Stimulated activated CD4-positive, alpha-beta T cell treated with anti-CD3 and anti-CD28 coated beads, TNF-alpha, amount 100 ng/mL, for 48 hours (primary cell): Measurements from ENCODE around the gene ZBTB32.
"Not testable (repeated sequence)": the region's sequence is repeated elsewhere in the genome, so short reads cannot be mapped to it uniquely, and the experiment has no call there.

Experiments used
- DNase-seq, 3 donors: peaks; one replicate each; pipeline ENCODE4 v3.0.0-alpha.2; 2020; ENCODE audit warnings: low read depth in 3 of 3

Gene ZBTB32

GRCh38 chr19:35720163-35720524 lies 15.8 kb downstream of the ZBTB32 start:
- DNase-seq, result no peak

DNA sequence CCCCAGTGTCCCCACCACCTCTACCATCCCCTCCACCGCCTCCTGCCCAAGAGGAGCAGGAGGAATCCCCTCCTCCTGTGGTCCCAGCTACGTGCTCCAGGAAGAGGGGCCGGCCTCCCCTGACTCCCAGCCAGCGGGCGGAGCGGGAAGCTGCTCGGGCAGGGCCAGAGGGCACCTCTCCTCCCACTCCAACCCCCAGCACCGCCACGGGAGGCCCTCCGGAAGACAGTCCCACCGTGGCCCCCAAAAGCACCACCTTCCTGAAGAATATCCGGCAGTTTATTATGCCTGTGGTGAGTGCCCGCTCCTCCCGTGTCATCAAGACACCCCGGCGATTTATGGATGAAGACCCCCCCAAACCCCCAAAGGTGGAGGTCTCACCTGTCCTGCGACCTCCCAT lies 16.3 kb downstream of the ZBTB32 start:
- no peak for DNase-seq

GRCh38 chr19:35721374-35721773 lies 17.0 kb downstream of the ZBTB32 start:
- no peak for DNase-seq

DNA sequence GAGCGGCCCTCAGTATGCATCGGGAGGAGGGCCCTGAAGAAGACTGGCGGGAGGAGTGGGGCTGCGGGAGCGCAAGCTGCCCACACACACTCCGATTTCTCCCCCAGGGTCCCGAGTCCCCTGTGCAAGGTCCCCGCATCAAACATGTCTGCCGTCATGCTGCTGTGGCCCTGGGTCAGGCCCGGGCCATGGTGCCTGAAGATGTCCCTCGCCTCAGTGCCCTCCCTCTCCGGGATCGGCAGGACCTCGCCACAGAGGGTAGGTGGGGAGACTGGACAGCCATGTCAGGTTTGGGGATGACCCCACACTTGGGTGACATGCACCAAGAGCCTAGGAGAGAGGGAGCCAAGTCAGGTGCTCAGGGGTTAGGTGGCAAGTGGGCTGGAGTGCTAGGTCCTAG lies 18.1 kb downstream of the ZBTB32 start:
- DNase-seq, result no peak

DNA sequence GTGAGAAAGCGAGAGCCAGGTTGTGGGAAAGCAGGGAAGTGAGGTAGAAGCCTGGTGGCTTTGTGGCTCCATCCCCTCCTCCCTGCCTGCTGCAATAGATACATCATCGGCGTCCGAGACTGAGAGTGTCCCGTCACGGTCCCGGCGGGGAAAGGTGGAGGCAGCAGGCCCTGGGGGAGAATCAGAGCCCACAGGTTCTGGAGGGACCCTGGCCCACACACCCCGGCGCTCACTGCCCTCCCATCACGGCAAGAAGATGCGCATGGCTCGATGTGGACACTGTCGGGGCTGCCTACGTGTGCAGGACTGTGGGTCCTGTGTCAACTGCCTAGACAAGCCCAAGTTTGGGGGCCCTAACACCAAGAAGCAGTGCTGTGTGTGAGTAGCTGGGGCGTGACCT lies 18.5 kb downstream of the ZBTB32 start:
- no peak for DNase-seq

DNA sequence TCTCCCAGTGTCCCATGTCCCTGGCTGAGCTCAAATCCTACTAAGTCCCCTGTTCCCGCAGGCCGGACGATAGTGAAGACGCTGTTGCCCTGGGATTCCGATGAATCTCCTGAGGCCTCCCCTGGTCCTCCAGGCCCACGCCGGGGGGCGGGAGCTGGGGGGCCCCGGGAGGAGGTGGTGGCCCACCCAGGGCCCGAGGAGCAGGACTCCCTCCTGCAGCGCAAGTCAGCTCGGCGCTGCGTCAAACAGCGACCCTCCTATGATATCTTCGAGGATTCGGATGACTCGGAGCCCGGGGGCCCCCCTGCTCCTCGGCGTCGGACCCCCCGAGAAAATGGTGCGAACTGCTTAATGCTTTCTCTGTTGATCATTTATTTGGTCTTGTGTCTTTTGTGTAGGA lies 19.3 kb downstream of the ZBTB32 start:
- DNase-seq, result no peak

DNA sequence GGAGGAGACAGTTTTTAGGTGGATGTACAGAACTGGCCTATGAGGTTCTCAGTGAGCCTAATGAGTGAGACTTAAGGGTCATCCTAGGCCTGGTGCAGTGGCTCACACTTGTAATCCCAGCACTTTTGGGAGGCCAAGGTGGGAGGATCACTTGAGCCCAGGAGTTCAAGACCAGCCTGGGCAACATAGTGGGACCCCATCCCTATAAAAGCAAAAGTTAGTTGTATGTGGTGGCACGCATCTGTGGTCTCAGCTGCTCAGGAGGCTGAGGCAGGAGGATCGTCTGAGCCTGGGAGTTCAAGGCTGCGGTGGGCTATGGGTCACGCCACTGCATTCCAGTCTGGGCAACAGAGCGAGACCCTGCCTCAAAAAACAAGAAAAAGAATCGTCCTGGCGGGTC lies 19.8 kb downstream of the ZBTB32 start:
- DNase-seq, result not testable (repeated sequence)

GRCh38 chr19:35724560-35724959 lies 20.2 kb downstream of the ZBTB32 start:
- DNase-seq, result no peak

GRCh38 chr19:35725216-35725861 lies 21.0 kb downstream of the ZBTB32 start:
- DNase-seq, result no peak

DNA sequence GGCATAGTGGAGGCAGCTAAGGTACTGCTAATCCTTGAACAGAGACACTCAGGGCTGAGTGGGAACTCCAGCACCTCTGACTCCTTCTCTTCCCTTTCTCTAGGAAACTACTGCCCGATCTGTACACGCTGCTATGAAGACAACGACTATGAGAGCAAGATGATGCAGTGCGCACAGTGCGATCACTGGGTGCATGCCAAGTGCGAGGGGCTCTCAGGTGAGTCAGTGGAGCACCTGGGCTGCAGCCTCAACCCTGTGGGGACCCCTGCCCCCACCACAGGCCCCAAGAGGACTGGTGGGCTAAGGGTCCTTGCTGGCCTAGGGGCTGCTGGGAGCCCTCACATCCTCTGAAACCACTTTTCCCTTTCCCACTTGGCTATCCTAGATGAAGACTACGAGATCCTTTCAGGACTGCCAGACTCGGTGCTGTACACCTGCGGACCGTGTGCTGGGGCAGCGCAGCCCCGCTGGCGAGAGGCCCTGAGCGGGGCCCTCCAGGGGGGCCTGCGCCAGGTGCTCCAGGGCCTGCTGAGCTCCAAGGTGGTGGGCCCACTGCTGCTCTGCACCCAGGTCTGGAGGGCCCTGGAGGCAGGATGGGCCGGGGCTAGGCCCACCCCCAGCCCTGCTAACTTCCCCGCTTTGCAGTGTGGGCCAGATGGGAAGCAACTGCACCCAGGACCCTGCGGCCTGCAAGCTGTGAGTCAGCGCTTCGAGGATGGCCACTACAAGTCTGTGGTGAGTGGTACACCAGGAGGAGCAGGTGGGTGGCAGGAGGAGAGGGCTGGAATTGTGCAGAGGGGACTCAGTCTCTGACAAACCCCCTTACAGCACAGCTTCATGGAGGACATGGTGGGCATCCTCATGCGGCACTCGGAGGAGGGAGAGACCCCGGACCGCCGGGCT lies 22.9 kb downstream of the ZBTB32 start:
- DNase-seq, result no peak

DNA sequence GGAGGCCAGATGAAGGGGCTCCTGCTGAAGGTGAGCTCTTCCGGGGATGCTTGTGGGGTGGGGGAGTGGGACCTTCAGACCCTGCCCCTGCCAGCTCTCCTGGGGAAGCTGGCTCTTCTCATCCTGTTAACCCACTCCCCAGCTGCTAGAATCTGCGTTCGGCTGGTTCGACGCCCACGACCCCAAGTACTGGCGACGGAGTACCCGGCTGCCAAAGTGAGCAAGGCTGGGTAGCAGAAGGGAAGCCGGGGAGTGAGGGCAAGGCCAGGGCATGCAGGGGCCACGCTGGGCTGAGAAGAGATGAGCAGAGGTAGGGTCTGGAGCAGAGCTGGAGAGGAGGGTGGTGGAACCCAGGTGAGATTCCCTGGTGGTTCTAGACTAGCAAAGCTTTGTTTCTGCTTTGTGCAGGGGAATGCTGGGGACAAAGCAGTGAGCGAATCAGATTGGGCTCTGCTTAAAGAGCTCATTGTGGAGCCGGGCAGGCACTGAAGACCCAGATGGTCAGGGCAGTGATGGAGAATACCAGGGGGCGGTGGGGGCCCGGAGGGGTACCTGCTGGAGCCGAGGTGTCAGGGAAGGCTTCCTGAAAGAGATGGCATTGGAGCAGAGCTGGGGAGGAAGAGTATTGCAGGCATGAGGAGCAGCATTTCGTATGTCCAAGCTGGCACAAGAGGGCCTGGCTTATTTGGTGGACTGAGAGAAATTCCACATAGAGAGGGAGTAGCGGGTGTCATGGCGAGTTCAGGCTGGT lies 23.8 kb downstream of the ZBTB32 start:
- DNase-seq, result no peak

- no peak for DNase-seq
Observed at GRCh38 chr19:35729021-35729420, 24.7 kb downstream of the ZBTB32 start.

DNA sequence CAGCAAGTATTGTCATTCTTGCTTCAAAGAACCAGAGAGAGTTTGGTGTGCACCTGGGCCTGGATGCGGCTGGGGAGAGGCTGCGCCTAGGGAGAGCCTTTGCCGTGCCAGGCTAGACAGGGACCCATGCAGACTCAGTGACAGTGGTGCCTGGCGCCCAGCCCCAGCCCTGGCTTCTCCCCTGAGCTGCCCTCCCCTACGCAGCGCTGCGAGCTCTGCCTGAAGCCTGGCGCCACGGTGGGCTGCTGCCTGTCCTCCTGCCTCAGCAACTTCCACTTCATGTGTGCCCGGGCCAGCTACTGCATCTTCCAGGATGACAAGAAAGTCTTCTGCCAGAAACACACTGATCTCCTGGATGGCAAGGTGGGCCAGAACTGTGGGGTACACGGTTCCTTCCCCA lies 25.4 kb downstream of the ZBTB32 start:
- DNase-seq, result no peak

- DNase-seq, result no peak
Observed at GRCh38 chr19:35730326-35730725, 26.0 kb downstream of the ZBTB32 start.

- no peak for DNase-seq
Observed at GRCh38 chr19:35731353-35731752, 27.0 kb downstream of the ZBTB32 start.

DNA sequence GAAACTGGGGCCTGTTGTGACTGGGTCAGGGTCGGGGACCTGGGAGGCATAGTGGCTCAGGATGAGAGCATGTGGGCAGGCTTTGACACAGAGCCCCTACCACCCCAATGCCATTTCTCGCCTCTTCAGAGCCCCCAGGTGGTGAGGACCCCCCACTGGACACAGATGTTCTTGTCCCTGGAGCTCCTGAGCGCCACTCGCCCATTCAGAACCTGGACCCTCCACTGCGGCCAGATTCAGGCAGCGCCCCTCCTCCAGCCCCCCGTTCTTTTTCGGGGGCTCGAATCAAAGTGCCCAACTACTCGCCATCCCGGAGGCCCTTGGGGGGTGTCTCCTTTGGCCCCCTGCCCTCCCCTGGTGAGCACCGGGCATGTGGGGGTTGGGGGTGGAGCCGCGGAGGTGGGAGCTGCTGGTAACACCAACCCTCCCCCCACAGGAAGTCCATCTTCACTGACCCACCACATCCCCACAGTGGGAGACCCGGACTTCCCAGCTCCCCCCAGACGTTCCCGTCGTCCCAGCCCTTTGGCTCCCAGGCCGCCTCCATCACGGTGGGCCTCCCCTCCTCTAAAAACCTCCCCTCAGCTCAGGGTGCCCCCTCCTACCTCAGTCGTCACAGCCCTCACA lies 27.5 kb downstream of the ZBTB32 start:
- DNase-seq, result no peak

DNA sequence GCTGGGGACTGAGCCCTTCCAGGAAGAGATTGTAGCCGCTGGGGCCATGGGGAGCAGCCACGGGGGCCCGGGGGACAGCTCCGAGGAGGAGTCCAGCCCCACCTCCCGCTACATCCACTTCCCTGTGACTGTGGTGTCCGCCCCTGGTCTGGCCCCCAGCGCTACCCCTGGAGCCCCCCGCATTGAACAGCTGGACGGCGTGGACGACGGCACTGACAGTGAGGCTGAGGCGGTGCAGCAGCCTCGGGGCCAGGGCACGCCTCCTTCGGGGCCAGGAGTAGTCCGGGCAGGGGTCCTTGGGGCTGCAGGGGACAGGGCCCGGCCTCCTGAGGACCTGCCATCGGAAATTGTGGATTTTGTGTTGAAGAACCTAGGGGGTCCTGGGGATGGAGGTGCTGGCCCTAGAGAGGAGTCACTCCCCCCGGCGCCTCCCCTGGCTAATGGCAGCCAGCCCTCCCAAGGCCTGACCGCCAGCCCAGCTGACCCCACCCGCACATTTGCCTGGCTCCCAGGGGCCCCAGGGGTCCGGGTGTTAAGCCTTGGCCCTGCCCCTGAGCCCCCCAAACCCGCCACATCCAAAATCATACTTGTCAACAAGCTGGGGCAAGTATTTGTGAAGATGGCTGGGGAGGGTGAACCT lies 28.3 kb downstream of the ZBTB32 start:
- DNase-seq, result no peak

- no peak for DNase-seq
Observed at GRCh38 chr19:35733180-35734125, 29.1 kb downstream of the ZBTB32 start.

- no peak for DNase-seq
Observed at GRCh38 chr19:35734273-35734672, 29.9 kb downstream of the ZBTB32 start.

- no peak for DNase-seq
Observed at GRCh38 chr19:35734889-35735288, 30.5 kb downstream of the ZBTB32 start.
